NCI-H1105 treated with DMSO at 0.1 percent for 48 hours (cell line): ENCODE data around the gene NMNAT1.
A peak's percentile ranks its signal among the peaks of the same experiment; 100 is the strongest.
"Not testable (repeated sequence)": the region's sequence is repeated elsewhere in the genome, so short reads cannot be mapped to it uniquely, and the experiment has no call there.

Experiments used
- DNase-seq: peaks from one replicate; lab custom pipeline; 2025; lab: John Stamatoyannopoulos, UW

Gene NMNAT1

GRCh38 chr1:9942939-9943788 lies at the start of gene NMNAT1, which contains the start of gene LZIC:
NMNAT1 (plus strand) TSS chr1:9943475; CDS start chr1:9972074, 28,599 bp downstream.
LZIC (minus strand) TSS chr1:9943391; CDS start chr1:9936619, 6,772 bp downstream.
- peak; percentile 90 for DNase-seq

GRCh38 chr1:9894115-9894514 lies 49.2 kb upstream of the NMNAT1 start:
- DNase-seq = no peak

GRCh38 chr1:9900142-9901043 lies 42.9 kb upstream of the NMNAT1 start:
- peak; percentile 86 for DNase-seq

- DNase-seq = no peak
Observed at GRCh38 chr1:9901148-9902059, 41.9 kb upstream of the NMNAT1 start.

- DNase-seq = no peak
Observed at GRCh38 chr1:9902060-9902452, 41.2 kb upstream of the NMNAT1 start.

- DNase-seq = no peak
Observed at GRCh38 chr1:9903801-9904527, 39.3 kb upstream of the NMNAT1 start.

GRCh38 chr1:9904596-9904995 lies 38.7 kb upstream of the NMNAT1 start:
- DNase-seq = no peak

- DNase-seq = no peak
Observed at GRCh38 chr1:9905010-9905409, 38.3 kb upstream of the NMNAT1 start.

GRCh38 chr1:9906466-9906865 lies 36.8 kb upstream of the NMNAT1 start:
- no peak for DNase-seq

GRCh38 chr1:9907441-9907840 lies 35.8 kb upstream of the NMNAT1 start:
- no peak for DNase-seq

GRCh38 chr1:9908871-9909233 lies 34.4 kb upstream of the NMNAT1 start:
- DNase-seq = no peak

GRCh38 chr1:9909234-9910046 lies 33.8 kb upstream of the NMNAT1 start:
- peak; percentile 49 for DNase-seq

GRCh38 chr1:9910076-9910422 lies 33.2 kb upstream of the NMNAT1 start, which contains the start of gene CTNNBIP1:
CTNNBIP1 (minus strand) TSS chr1:9910269; CDS start chr1:9872064, 38,205 bp downstream.
- DNase-seq = no peak

- DNase-seq = peak; percentile 99
Observed at GRCh38 chr1:9910423-9911178, 32.7 kb upstream of the NMNAT1 start.

- no peak for DNase-seq
Observed at GRCh38 chr1:9912264-9912936, 30.9 kb upstream of the NMNAT1 start.

GRCh38 chr1:9914610-9914937 lies 28.7 kb upstream of the NMNAT1 start:
- no peak for DNase-seq

GRCh38 chr1:9916452-9916851 lies 26.8 kb upstream of the NMNAT1 start:
- no peak for DNase-seq

GRCh38 chr1:9917495-9917894 lies 25.8 kb upstream of the NMNAT1 start:
- DNase-seq = not testable (repeated sequence)

- no peak for DNase-seq
Observed at GRCh38 chr1:9917901-9918300, 25.4 kb upstream of the NMNAT1 start.
